K562 (cell line): Measurements from ENCODE around the gene KIAA2012. TPM values are rescaled to one million over a fixed set of nuclear protein-coding genes. Genes with fewer than 3 reads are reported as not detected.

ENCODE experiments used
- FOSL1 ChIP-seq: fragments of 200-800 bp; sonication (Bioruptor generic); conservative IDR thresholded peaks from 2 replicates; pipeline ENCODE4 v1.6.1; 2016; ENCODE audit warnings: missing genetic modification characterization, missing compliant biosample characterization
- polyA plus RNA-seq, 8 experiments: library from polyadenylated mRNA; depleted of rRNA in 4 of 8; stranded (reverse) in 5 of 8; unstranded in 3 of 8; fragments of >200 nt; fragmentation: Nextera tagmentation in 2 of 8; fragmentation: Illumina TruSeq in 1 of 8; extraction: Ambion mirVana in 2 of 8; extraction: Trizol in 1 of 8; gene quantifications; 2 replicates each; pipeline versions ENCODE4 v1.2.1 to v1.2.3, GENCODE V29; 2011 to 2014; ENCODE audit warnings: inconsistent platforms in 1 of 8, missing spikeins in 1 of 8
- total RNA-seq, 7 experiments: library from RNA; depleted of rRNA in 6 of 7; stranded (reverse); fragments of >200 nt in 6 of 7; fragmentation: Illumina TruSeq in 2 of 7; extraction: Trizol in 2 of 7; gene quantifications; 2 replicates each; pipeline versions ENCODE4 v1.2.1 to v1.2.3, GENCODE V29; 2011 to 2021; ENCODE audit warnings: low replicate concordance in 1 of 7
- TF ChIP-seq, protein P1 (sequence below): fragments of 450-650 bp; conservative IDR thresholded peaks from 2 replicates; pipeline ENCODE4 v1.6.1; 2016; ENCODE audit warnings: missing genetic modification characterization, low read depth, mild to moderate bottlenecking, control low read depth, missing compliant biosample characterization
- TF ChIP-seq, protein P2 (sequence below): fragments of 200-800 bp; sonication (Bioruptor generic); IDR thresholded peaks from 2 replicates; pipeline ENCODE4 v1.6.1; 2016; ENCODE audit warnings: missing genetic modification characterization, missing compliant biosample characterization

The KIAA2012 gene
- total and polyA plus RNA-seq, 9 of the 15 experiments (the other 6 are each of a cell fraction or from before 2014, with no cell fraction given) = not detected

DNA sequence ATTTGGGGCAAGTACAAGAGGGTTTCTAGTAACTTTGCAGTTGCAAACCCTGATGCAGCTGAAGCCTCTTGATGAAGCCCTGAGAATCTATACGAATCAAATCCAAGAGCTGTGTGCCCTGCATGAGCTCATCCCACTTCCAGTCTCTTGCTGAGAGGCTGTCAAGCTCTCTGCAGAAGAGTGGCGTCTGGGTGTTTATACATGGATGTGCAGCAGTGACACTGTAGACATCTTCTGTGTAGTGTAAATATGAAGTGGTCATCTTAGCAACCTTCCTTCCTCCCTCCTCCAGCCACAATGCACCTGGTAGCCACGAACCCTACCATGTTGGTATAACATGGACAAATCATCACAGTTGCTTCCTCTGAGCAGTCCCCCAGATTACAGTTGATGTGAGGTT is 18.4 kb upstream of the KIAA2012 start (continued):
- TF ChIP-seq, protein P1, sequence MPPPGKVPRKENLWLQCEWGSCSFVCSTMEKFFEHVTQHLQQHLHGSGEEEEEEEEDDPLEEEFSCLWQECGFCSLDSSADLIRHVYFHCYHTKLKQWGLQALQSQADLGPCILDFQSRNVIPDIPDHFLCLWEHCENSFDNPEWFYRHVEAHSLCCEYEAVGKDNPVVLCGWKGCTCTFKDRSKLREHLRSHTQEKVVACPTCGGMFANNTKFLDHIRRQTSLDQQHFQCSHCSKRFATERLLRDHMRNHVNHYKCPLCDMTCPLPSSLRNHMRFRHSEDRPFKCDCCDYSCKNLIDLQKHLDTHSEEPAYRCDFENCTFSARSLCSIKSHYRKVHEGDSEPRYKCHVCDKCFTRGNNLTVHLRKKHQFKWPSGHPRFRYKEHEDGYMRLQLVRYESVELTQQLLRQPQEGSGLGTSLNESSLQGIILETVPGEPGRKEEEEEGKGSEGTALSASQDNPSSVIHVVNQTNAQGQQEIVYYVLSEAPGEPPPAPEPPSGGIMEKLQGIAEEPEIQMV (tag) = no peak
- TF ChIP-seq FOSL1 (tag) = no peak
- TF ChIP-seq, protein P2, sequence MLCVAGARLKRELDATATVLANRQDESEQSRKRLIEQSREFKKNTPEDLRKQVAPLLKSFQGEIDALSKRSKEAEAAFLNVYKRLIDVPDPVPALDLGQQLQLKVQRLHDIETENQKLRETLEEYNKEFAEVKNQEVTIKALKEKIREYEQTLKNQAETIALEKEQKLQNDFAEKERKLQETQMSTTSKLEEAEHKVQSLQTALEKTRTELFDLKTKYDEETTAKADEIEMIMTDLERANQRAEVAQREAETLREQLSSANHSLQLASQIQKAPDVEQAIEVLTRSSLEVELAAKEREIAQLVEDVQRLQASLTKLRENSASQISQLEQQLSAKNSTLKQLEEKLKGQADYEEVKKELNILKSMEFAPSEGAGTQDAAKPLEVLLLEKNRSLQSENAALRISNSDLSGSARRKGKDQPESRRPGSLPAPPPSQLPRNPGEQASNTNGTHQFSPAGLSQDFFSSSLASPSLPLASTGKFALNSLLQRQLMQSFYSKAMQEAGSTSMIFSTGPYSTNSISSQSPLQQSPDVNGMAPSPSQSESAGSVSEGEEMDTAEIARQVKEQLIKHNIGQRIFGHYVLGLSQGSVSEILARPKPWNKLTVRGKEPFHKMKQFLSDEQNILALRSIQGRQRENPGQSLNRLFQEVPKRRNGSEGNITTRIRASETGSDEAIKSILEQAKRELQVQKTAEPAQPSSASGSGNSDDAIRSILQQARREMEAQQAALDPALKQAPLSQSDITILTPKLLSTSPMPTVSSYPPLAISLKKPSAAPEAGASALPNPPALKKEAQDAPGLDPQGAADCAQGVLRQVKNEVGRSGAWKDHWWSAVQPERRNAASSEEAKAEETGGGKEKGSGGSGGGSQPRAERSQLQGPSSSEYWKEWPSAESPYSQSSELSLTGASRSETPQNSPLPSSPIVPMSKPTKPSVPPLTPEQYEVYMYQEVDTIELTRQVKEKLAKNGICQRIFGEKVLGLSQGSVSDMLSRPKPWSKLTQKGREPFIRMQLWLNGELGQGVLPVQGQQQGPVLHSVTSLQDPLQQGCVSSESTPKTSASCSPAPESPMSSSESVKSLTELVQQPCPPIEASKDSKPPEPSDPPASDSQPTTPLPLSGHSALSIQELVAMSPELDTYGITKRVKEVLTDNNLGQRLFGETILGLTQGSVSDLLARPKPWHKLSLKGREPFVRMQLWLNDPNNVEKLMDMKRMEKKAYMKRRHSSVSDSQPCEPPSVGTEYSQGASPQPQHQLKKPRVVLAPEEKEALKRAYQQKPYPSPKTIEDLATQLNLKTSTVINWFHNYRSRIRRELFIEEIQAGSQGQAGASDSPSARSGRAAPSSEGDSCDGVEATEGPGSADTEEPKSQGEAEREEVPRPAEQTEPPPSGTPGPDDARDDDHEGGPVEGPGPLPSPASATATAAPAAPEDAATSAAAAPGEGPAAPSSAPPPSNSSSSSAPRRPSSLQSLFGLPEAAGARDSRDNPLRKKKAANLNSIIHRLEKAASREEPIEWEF (CRISPR knock-in tag) = no peak
- TF ChIP-seq, all 486 proteins: peak for 0
